ENCODE results near the gene GRID2. TPM values are rescaled to one million over a fixed set of nuclear protein-coding genes. Genes with fewer than 3 reads are reported as not detected.

GRID2 gene
- polyA plus RNA-seq, 4 donors: 3.0 to 6.6 (median 4.8) TPM

- DNase-seq (ENCODE audit: low read depth in 4 of 4, low spot score in 2 of 4): no peak
Observed at GRCh38 chr4:92657695-92658094, 353.9 kb downstream of the GRID2 start.

- no peak for DNase-seq (ENCODE audit: low read depth in 4 of 4, low spot score in 2 of 4)
Observed at GRCh38 chr4:92658318-92658717, 354.6 kb downstream of the GRID2 start.

- no peak for DNase-seq (ENCODE audit: low read depth in 4 of 4, low spot score in 2 of 4)
Observed at GRCh38 chr4:92677805-92678204, 374.0 kb downstream of the GRID2 start.

DNA sequence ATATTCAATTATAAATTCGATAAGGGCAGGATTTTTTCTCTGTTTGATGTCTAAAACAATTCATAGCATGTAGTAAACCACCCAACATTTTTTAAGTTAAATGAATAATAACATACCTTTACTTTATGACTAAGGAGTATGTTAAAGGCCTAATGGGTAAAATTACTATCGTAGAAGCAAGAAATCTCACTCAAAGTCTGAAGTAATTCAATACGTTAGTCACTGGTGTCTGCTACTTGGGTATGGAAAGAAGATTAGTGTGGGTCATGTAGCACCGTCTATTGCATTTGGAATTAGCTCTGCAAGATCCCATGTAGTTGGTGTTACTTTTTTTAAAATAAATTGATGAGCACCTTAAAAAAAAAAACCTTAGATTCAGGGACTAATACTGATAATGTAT, 374.5 kb downstream of the GRID2 start:
- DNase-seq (ENCODE audit: low read depth in 4 of 4, low spot score in 2 of 4): no peak

DNA sequence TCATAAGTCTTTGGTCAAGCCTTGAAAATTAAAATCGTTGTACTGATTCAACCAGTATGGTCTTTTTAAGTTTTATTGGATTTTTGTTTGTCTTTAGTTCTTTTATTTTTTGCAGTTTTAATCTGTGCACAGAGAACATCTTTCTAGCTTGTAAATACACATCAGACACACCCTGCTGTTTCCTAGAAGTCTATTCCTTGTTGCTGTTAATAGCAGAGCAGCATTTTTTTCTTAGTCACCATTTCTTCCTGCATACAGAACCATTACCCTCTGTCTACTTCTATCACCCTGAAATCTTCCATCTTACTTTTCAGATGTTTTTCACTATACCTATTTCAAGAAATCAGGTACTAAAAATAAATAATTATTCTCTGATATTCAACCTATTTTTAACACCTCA, 375.4 kb downstream of the GRID2 start:
- no peak for DNase-seq (ENCODE audit: low read depth in 4 of 4, low spot score in 2 of 4)

DNA sequence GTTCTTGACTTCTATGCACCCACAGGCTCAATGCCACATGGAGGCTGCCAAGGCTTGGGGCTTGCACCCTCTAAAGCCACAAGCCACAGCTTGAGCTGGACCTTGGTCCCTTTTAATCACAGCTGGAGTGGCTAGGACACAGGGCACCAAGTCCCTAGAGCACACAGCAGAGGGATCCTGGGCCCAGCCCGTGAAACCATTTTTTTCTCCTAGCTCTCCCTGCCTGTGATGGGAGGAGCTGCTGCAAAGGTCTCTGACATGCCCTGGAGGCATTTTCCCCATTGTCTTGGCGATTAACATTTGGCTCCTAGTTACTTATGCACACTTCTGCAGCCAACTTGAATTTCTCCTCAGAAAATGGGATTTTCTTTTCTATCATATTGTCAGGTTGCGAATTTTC, 410.9 kb downstream of the GRID2 start:
- DNase-seq (ENCODE audit: low read depth in 4 of 4, low spot score in 2 of 4): no peak

GRCh38 chr4:92733231-92733630, 429.5 kb downstream of the GRID2 start:
- no peak for DNase-seq (ENCODE audit: low read depth in 4 of 4, low spot score in 2 of 4)

DNA sequence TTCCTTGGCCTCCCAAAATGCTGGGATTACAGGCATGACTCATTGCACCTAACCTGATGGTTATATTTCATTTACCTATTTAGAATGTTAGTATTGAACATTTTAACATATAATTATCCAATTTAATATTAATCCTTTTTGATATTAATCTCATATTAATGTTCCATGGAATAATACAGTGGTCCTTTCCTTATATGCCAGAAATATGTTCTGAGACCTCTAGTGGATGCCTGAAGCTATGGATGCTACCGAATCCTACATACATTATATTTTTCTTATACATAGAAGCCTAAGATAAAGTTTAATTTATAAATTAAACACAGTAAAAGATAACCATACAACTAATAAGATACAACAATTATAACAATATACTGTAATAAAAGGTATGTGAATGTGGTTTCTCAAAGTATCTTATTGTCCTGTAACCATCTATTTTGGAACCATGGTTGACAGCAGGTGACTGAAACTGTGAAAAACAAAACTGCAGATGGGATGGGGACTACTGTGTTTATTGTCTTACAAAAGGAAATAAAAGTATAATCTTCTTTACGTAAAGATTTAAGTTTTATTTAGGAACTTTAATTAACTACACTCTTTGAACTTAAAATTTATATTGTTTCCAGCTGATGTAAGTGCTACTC, 431.4 kb downstream of the GRID2 start:
- DNase-seq (ENCODE audit: low read depth in 4 of 4, low spot score in 2 of 4): no peak

- no peak for DNase-seq (ENCODE audit: low read depth in 4 of 4, low spot score in 2 of 4)
Observed at GRCh38 chr4:92760433-92760832, 456.7 kb downstream of the GRID2 start.

GRCh38 chr4:92776080-92776479, 472.3 kb downstream of the GRID2 start:
- no peak for DNase-seq (ENCODE audit: low read depth in 4 of 4, low spot score in 2 of 4)

DNA sequence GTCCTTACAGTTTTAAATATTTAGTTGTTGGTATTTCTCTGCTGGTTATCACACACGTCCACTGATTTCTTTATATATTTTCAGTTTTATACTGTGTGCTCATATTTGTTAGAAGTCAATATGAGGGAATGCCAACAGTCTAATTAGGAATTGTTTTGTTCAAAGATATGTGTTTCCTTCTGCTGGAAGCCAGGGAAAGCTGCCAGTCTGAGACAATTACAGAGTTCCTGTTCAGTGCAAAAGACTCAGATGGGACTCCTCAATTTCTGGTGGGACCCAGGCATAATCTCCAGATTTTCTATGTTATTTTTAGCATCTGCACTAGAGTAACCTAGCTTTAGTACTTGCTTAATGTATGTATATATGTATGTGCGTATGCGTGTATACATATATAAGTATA, 486.0 kb downstream of the GRID2 start:
- no peak for DNase-seq (ENCODE audit: low read depth in 4 of 4, low spot score in 2 of 4)

DNA sequence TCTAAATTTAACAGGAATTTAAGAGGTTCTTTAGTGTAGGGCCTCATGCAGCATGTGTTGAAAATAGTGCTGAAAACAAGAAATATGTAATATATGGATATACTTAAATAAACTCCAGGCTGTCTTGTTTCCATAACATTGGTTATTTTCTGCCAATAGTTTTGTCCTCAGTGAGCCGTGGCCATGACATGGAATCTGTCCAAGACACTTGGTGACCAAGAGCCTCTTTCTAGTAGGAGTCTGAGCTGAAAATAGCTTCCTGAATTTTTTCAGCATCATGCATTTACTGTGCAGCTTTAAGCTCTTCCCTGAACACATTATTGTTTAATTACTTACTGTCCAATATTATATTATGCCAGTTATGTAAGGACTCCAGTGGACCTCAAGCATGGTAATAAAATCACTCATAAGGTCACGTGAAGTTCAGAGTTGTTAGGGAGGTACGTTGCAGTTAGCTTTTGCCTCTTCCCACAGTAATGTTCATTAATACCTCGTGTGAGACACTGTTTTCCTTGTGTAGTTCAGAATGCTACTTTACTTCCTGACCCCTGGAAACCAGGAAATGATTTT, 488.2 kb downstream of the GRID2 start:
- DNase-seq (ENCODE audit: low read depth in 4 of 4, low spot score in 2 of 4): no peak

DNA sequence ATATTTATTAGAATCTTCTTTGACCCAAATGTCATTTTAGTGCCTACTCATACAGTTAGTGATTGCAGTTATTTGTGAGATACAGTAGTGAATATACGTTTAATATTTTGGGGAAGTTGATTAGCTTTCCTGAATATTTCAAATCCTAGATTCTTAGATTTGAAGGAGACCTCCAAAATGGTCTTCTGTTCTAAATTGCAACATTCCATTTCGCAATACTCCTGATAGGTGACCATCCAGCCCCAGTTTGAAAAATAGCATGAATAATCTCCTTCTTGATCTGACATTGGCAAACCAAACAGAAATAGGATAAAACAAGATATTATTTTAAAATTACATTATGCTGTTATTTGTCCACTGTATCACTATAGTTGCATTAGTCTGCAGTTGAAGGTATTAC, 505.6 kb downstream of the GRID2 start:
- DNase-seq (ENCODE audit: low read depth in 4 of 4, low spot score in 2 of 4): no peak

DNA sequence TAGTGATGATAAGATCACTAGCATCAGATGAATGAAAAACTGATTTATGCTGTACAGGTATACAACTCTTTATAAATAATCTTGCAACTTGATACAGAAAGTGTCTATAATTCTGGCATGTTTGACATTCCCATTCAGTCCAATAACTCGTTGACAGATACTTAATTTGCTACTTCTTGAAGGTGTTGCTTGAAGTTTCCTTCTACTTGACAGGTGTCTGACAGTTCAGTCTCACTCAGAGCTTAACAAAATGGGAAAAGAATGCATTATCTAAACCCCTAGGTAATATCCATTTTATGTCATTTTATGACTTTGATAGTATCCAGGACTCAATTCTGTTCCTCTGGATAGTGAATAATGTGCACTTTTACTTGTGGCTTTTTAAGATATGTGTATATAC, 508.9 kb downstream of the GRID2 start:
- no peak for DNase-seq (ENCODE audit: low read depth in 4 of 4, low spot score in 2 of 4)

GRCh38 chr4:92814677-92815076, 510.9 kb downstream of the GRID2 start:
- no peak for DNase-seq (ENCODE audit: low read depth in 4 of 4, low spot score in 2 of 4)

- no peak for DNase-seq (ENCODE audit: low read depth in 4 of 4, low spot score in 2 of 4)
Observed at GRCh38 chr4:92825256-92825655, 521.5 kb downstream of the GRID2 start.

DNA sequence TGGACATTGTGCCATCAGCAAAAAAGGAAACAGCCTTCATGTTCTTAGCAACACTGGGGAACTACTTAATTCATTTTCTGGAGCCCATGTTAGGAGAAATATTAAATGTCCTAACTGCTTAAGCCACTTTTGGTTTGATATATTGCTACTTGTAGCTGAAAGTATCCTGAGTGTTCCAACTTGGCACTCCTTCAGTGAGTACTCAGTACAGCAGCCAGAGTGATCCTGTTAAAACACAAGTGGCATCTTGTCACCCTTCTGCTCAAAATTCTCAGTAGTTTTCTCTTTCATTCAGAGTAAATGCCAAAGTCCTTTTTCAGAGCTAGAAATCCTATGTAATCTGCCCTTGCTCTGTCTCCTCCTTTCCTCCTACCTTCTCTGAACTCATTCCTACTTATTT, 522.0 kb downstream of the GRID2 start:
- no peak for DNase-seq (ENCODE audit: low read depth in 4 of 4, low spot score in 2 of 4)

DNA sequence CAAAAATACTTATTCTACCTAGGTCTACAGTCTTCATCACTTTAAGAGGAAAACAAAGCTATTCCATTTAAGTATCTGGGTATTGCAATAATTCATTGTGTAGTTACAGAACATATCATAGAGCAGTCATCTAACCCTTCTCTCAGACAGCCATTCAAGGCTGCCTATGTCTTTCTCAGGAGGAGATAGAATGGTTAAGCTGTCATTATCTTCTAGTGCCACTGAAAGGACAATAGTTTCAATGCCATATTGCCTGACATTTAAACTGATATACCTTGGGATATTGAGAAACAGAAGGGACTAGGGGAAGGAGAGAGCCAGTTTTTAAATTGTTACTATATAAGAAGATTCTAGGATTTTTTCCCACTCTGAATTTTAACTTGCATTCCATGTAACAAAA, 527.0 kb downstream of the GRID2 start:
- no peak for DNase-seq (ENCODE audit: low read depth in 4 of 4, low spot score in 2 of 4)

DNA sequence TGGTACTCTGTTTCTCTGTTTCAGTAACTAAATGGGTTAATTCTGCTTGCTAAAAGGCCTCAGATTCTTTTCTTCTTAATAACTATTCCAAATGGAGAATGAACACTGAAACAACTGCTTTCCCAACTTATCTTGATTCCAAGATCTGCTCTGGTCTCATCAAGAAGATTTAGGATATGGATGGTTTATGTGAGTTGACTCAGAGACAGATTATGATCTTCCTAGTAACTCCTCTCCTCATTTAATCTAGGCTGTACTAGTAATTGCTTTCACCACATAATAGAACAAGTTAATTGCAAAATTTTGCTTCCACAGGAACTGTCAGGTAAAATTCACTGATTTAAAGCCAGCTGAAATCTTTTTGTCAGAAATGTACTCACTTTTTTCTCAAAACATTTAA, 537.1 kb downstream of the GRID2 start:
- DNase-seq (ENCODE audit: low read depth in 4 of 4, low spot score in 2 of 4): no peak

- no peak for DNase-seq (ENCODE audit: low read depth in 4 of 4, low spot score in 2 of 4)
Observed at GRCh38 chr4:92843784-92844183, 540.0 kb downstream of the GRID2 start.

DNA sequence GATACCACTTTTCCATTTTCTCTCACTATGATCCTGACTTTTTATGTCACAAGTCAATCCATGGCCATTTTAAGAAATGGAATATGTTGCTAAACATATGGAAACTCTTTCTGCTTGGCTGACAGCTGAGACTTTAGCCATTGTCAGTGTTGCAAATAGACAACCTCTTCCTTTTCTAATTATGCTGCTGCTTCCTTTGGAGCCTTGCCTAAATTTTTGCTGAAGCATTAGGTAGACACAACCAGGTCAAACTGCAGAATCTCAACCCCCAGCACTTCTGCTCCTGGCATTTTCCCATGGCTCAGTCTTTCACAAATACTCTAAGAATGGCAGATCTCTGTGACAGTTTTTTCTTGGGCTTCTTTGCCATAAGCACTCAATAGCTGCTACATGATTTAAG, 543.3 kb downstream of the GRID2 start:
- no peak for DNase-seq (ENCODE audit: low read depth in 4 of 4, low spot score in 2 of 4)

GRCh38 chr4:92862509-92862908, 558.7 kb downstream of the GRID2 start:
- no peak for DNase-seq (ENCODE audit: low read depth in 4 of 4, low spot score in 2 of 4)

- DNase-seq (ENCODE audit: low read depth in 4 of 4, low spot score in 2 of 4): no peak
Observed at GRCh38 chr4:92864096-92864495, 560.3 kb downstream of the GRID2 start.

Measured in left renal cortex interstitium (tissue), 4 donors.